K562 (cell line): Measurements from ENCODE around the gene AKAP6. TPM values are rescaled to one million over a fixed set of nuclear protein-coding genes. Genes with fewer than 3 reads are reported as not detected.

Source experiments
- ATAC-seq: fragments of 200-7000 bp; cut with Tn5 transposase; 3 replicates; pipeline ENCODE4 v1.9.1; 2020; ENCODE audit warnings: moderate library complexity
- BruUV-seq: library from RNA; stranded (reverse); fragments of 400-500 nt; replicated peaks from 2 replicates; lab custom pipeline; 2021; lab: Mats Ljungman, UMichigan
- CTCF ChIA-PET: fragments of 300-600 bp; formaldehyde crosslinking; extraction: SDS; loops from one replicate; lab custom pipeline; 2021; ENCODE audit warnings: low intra/inter-chr PET ratio; lab: Yijun Ruan, JAX
- POLR2A ChIA-PET: fragments of 300-600, 350-650 bp; sonication (Branson Sonifier 250); formaldehyde crosslinking; extraction: SDS; loops from one replicate; lab custom pipeline; 2021; ENCODE audit warnings: antibody characterized with exemption, inconsistent platforms; lab: Yijun Ruan, JAX
- DNase-seq, 4 experiments: peaks; one replicate each; pipeline versions ENCODE4 v3.0.0 to v3.0.0-alpha.2; 2011 to 2018; ENCODE audit warnings: low spot score in 3 of 4, mixed read lengths in 3 of 4; ENCODE audit errors: extremely low read depth in 1 of 4
- FAIRE-seq: peaks from 2 replicates; lab custom pipeline; 2011; peaks lifted over from hg19 to GRCh38; lab: Jason Lieb, UNC
- H2AFZ ChIP-seq: 2 replicates; pipeline ENCODE4 v1.6.0; 2011; ENCODE audit warnings: low read depth, low read length, control low read depth, inconsistent platforms
- H3K27ac ChIP-seq: fragments of 200-600 bp; 3 replicates; pipeline ENCODE4 v1.8.0; 2011; ENCODE audit warnings: low read depth, mild to moderate bottlenecking, control low read depth, inconsistent platforms, low read length, moderate library complexity, mixed read lengths; ENCODE audit errors: extremely low read depth
- H3K27me3 ChIP-seq, 2 experiments: fragments of 300-600 bp in 1 of 2; 2 replicates in 1 of 2; 3 replicates in 1 of 2; pipeline versions ENCODE4 v1.6.0 to v1.8.0; 2011; ENCODE audit warnings: inconsistent platforms in 2 of 2, low read length in 2 of 2, mild to moderate bottlenecking in 1 of 2, mixed read lengths in 1 of 2, moderate library complexity in 1 of 2; ENCODE audit not compliant: control insufficient read depth in 2 of 2, insufficient read depth in 2 of 2
- H3K36me3 ChIP-seq: fragments of 300-600 bp; 3 replicates; pipeline ENCODE4 v1.8.0; 2011; ENCODE audit warnings: mild to moderate bottlenecking, low read length, inconsistent platforms; ENCODE audit not compliant: control insufficient read depth, insufficient read depth
- H3K4me1 ChIP-seq, 2 experiments: fragments of 200-600 bp in 1 of 2; replicated peaks in 1 of 2; 2 replicates in 1 of 2; 3 replicates in 1 of 2; pipeline versions ENCODE4 v1.5.1 to v1.8.0; 2011; ENCODE audit warnings: inconsistent platforms in 2 of 2, low read length in 2 of 2, mild to moderate bottlenecking in 1 of 2, mixed read lengths in 1 of 2, moderate library complexity in 1 of 2; ENCODE audit not compliant: control insufficient read depth in 2 of 2, insufficient read depth in 2 of 2
- H3K4me2 ChIP-seq: 2 replicates; pipeline ENCODE4 v1.6.1; 2011; ENCODE audit warnings: low read length, control low read depth, inconsistent platforms, mixed read lengths; ENCODE audit not compliant: insufficient read depth
- H3K4me3 ChIP-seq: fragments of 200-600 bp; sonication (generic), shearing (Covaris generic); 2 replicates; pipeline ENCODE4 v1.5.1; 2016; ENCODE audit warnings: control low read depth, inconsistent platforms
- H3K79me2 ChIP-seq: fragments of 200-600 bp; 3 replicates; pipeline ENCODE4 v1.8.0; 2011; ENCODE audit warnings: low read length, inconsistent platforms; ENCODE audit not compliant: control insufficient read depth, insufficient read depth
- H3K9ac ChIP-seq, 2 experiments: 2 replicates each; pipeline versions ENCODE4 v1.6.0 to v1.6.1; 2011; ENCODE audit warnings: low read depth in 2 of 2, low read length in 2 of 2, control low read depth in 1 of 2, inconsistent platforms in 1 of 2, mild to moderate bottlenecking in 1 of 2, mixed read lengths in 1 of 2; ENCODE audit not compliant: insufficient read depth in 1 of 2
- H3K9me1 ChIP-seq: one replicate; pipeline ENCODE4 v1.6.0; 2011; ENCODE audit warnings: inconsistent platforms, mild to moderate bottlenecking, low read length, moderate library complexity; ENCODE audit not compliant: control insufficient read depth, insufficient read depth
- H3K9me3 ChIP-seq: replicated peaks from 2 replicates; pipeline ENCODE4 v1.5.1; 2011; ENCODE audit warnings: low read depth, low read length, inconsistent platforms; ENCODE audit not compliant: control insufficient read depth, insufficient read depth
- H4K20me1 ChIP-seq: replicated peaks from 2 replicates; pipeline ENCODE4 v1.6.1; 2011; ENCODE audit warnings: low read length, inconsistent platforms, mixed read lengths; ENCODE audit not compliant: control insufficient read depth, insufficient read depth
- C11orf30 ChIP-seq: fragments of 450-650 bp; IDR thresholded peaks from 2 replicates; pipeline ENCODE4 v1.6.1; 2016; ENCODE audit warnings: low read depth, mild to moderate bottlenecking
- CREB1 ChIP-seq, 2 experiments: sonication (generic) in 1 of 2; formaldehyde crosslinking in 1 of 2; IDR thresholded peaks; 2 replicates each; pipeline versions ENCODE4 v1.6.1 to v1.8.0; 2012 to 2022; ENCODE audit warnings: inconsistent platforms in 1 of 2, mild to moderate bottlenecking in 1 of 2, missing genetic modification reagents in 1 of 2, moderate library complexity in 1 of 2
- MAFF ChIP-seq: IDR thresholded peaks from 2 replicates; pipeline ENCODE4 v1.6.1; 2012; ENCODE audit warnings: low read length, improper control_type of control experiment
- MAFG ChIP-seq: fragments of 450-650 bp; conservative IDR thresholded peaks from 2 replicates; pipeline ENCODE4 v1.6.1; 2016; ENCODE audit warnings: missing genetic modification characterization, missing compliant biosample characterization
- MAFK ChIP-seq: IDR thresholded peaks from 2 replicates; pipeline ENCODE4 v1.6.1; 2011; ENCODE audit warnings: low read length, improper control_type of control experiment
- NFRKB ChIP-seq: fragments of 450-650 bp; IDR thresholded peaks from 2 replicates; pipeline ENCODE4 v1.6.1; 2016; ENCODE audit warnings: low read depth
- RAD51 ChIP-seq: fragments of 450-650 bp; IDR thresholded peaks from 2 replicates; pipeline ENCODE4 v1.7.1; 2016; ENCODE audit warnings: low read depth, mild to moderate bottlenecking, borderline replicate concordance
- ZNF316 ChIP-seq: fragments of 450-650 bp; IDR thresholded peaks from 2 replicates; pipeline ENCODE4 v1.6.1; 2016
- ZZZ3 ChIP-seq: fragments of 450-650 bp; IDR thresholded peaks from 2 replicates; pipeline ENCODE4 v1.6.1; 2016; ENCODE audit warnings: antibody characterized with exemption, mild to moderate bottlenecking, moderate library complexity
- WGBS: fragments of 100-300 bp; shearing (Covaris generic); methylation state at CpG from one replicate; pipeline ENCODE4 v1.1.6; 2016; ENCODE audit warnings: low coverage, mixed read lengths; ENCODE audit not compliant: insufficient coverage; ENCODE audit errors: missing lambda C conversion rate; 5-methylcytosine and 5-hydroxymethylcytosine counted together
- in situ Hi-C: fragments of 300-500 bp; cut with MboI; formaldehyde crosslinking; loops from 4 replicates; pipeline ENCODE4 v1.15.0; 2018; ENCODE audit warnings: inconsistent platforms, mixed read lengths
- intact Hi-C: fragments of 100-400 bp; cut with micrococcal nuclease; formaldehyde crosslinking; loops from 2 replicates; pipeline ENCODE4 v1.14.2; 2022
- polyA plus RNA-seq, 8 experiments: library from polyadenylated mRNA; depleted of rRNA in 4 of 8; stranded (reverse) in 5 of 8; unstranded in 3 of 8; fragments of >200 nt; fragmentation: Nextera tagmentation in 2 of 8; fragmentation: Illumina TruSeq in 1 of 8; extraction: Ambion mirVana in 2 of 8; extraction: Trizol in 1 of 8; gene quantifications; 2 replicates each; pipeline versions ENCODE4 v1.2.1 to v1.2.3, GENCODE V29; 2011 to 2014; ENCODE audit warnings: inconsistent platforms in 1 of 8, missing spikeins in 1 of 8
- total RNA-seq, 7 experiments: library from RNA; depleted of rRNA in 6 of 7; stranded (reverse); fragments of >200 nt in 6 of 7; fragmentation: Illumina TruSeq in 2 of 7; extraction: Trizol in 2 of 7; gene quantifications; 2 replicates each; pipeline versions ENCODE4 v1.2.1 to v1.2.3, GENCODE V29; 2011 to 2021; ENCODE audit warnings: low replicate concordance in 1 of 7
- TF ChIP-seq, protein P1 (sequence below): fragments of 250-450 bp; sonication (Bioruptor Pico); IDR thresholded peaks from 2 replicates; pipeline ENCODE4 v1.5.0; 2021; ENCODE audit warnings: mild to moderate bottlenecking, borderline replicate concordance
- TF ChIP-seq, protein P2 (sequence below): sonication (generic); formaldehyde crosslinking; IDR thresholded peaks from 2 replicates; pipeline ENCODE4 v1.8.1; 2023; ENCODE audit warnings: mild to moderate bottlenecking, missing genetic modification reagents

AKAP6 gene
- total and polyA plus RNA-seq, 9 of the 15 experiments (the other 6 are each of a cell fraction or from before 2014, with no cell fraction given): 0.03 to 1.7 (median 0.48) TPM

DNA sequence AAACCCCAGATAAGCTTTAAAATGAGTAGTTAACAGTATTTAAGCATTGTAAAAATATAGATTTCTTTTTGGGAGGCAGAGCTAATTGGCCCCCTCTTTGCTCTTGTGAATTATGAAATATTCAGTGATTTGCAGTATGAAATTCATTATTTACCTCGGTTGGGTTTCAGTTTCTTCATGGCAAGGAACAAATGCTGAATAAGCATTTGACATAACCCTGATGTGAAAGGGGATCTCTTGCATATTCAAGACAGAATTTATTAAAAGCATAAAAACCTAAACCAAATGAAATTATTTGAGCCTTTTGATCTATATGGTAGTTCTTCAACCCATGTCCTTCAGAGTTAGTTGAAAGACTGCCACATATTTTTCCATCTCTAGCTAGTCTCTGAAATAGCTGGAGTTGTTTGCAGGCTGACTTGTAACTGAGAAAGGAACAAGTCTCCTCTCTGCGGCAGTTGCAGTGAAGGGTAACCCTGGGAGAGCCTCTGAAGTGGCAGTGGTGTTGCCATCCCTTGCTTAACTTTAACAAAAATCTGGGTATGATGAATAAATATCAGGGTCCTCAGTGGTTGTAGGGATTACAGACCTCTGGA, 690 bp downstream of the AKAP6 start:
- H4K20me1 ChIP-seq: no peaks in the 10 kb centered on the region
- POLR2A ChIA-PET: interaction anchor here (1.3 kb wide), 1 partner anchor 9 kb away, joined by 5 read pairs; no protein-coding TSS in a partner anchor
- H3K4me2 ChIP-seq: no peak overlapping the region
- WGBS: 84% methylated on average over 2 of the region's 2 CpGs
- H3K36me3 ChIP-seq: no peaks in the 10 kb centered on the region
- H3K9ac ChIP-seq: no peak overlapping the region
- no peak overlapping the region for H3K27ac ChIP-seq
- H3K9me3 ChIP-seq: no peaks in the 10 kb centered on the region
- peak; percentile 54 for TF ChIP-seq MAFF
- peak; percentile 44; the same call in 1 of the 2 replicates for TF ChIP-seq MAFG (tag)
- no peak for TF ChIP-seq NFRKB
- TF ChIP-seq, protein P1, sequence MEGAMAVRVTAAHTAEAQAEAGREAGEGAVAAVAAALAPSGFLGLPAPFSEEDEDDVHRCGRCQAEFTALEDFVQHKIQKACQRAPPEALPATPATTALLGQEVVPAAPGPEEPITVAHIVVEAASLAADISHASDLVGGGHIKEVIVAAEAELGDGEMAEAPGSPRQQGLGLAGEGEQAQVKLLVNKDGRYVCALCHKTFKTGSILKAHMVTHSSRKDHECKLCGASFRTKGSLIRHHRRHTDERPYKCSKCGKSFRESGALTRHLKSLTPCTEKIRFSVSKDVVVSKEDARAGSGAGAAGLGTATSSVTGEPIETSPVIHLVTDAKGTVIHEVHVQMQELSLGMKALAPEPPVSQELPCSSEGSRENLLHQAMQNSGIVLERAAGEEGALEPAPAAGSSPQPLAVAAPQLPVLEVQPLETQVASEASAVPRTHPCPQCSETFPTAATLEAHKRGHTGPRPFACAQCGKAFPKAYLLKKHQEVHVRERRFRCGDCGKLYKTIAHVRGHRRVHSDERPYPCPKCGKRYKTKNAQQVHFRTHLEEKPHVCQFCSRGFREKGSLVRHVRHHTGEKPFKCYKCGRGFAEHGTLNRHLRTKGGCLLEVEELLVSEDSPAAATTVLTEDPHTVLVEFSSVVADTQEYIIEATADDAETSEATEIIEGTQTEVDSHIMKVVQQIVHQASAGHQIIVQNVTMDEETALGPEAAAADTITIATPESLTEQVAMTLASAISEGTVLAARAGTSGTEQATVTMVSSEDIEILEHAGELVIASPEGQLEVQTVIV: no peak
- TF ChIP-seq, protein P2, sequence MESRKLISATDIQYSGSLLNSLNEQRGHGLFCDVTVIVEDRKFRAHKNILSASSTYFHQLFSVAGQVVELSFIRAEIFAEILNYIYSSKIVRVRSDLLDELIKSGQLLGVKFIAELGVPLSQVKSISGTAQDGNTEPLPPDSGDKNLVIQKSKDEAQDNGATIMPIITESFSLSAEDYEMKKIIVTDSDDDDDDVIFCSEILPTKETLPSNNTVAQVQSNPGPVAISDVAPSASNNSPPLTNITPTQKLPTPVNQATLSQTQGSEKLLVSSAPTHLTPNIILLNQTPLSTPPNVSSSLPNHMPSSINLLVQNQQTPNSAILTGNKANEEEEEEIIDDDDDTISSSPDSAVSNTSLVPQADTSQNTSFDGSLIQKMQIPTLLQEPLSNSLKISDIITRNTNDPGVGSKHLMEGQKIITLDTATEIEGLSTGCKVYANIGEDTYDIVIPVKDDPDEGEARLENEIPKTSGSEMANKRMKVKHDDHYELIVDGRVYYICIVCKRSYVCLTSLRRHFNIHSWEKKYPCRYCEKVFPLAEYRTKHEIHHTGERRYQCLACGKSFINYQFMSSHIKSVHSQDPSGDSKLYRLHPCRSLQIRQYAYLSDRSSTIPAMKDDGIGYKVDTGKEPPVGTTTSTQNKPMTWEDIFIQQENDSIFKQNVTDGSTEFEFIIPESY (CRISPR knock-in tag): no peak
- peak; percentile 35; the same call in 1 of the 2 replicates for TF ChIP-seq MAFK
- no peak for TF ChIP-seq ZZZ3
- no peak for TF ChIP-seq RAD51
- peak; percentile 64 for TF ChIP-seq C11orf30
- peak; percentile 77 for TF ChIP-seq ZNF316
- no peak for TF ChIP-seq CREB1 (IDR thresholded peaks at IDR 0.05)
- no peak for TF ChIP-seq CREB1 (CRISPR knock-in tag; IDR thresholded peaks at IDR 0.05)
- TF ChIP-seq, all 486 proteins: peak for 5
- peak overlapping the region; percentile 47; the same call in 1 of the 2 replicates for H2AFZ ChIP-seq
- H3K79me2 ChIP-seq: no peaks in the 10 kb centered on the region
- DNase-seq (no peak), ATAC-seq (no peak), FAIRE-seq (no peak)
- H3K4me3 ChIP-seq: no peak overlapping the region
- no peaks in the 10 kb centered on the region for H3K9me1 ChIP-seq
- H3K27me3 ChIP-seq: no peaks in the 10 kb centered on the region
- CTCF ChIA-PET: no interaction called here
- intact Hi-C loops (loop anchor here (10.0 kb wide), 1 partner anchor 55 kb away; no protein-coding TSS in a partner anchor), in situ Hi-C loops (no loop called here)
- H3K4me1 ChIP-seq: peaks cover 0 to 22% of the 10 kb centered on the region in 2 experiments; a peak in 3 of 5 replicates
- BruUV-seq: no TSS peak
